Activated CD8-positive, alpha-beta memory T cell treated with anti-CD3 and anti-CD28 coated beads, Interleukin-2, amount 50 U/mL, for 1 hour (primary cell): ENCODE measurements around the gene MARK2.
A peak's percentile ranks its signal among the peaks of the same experiment; 100 is the strongest.
"Not testable (repeated sequence)": the region's sequence is repeated elsewhere in the genome, so short reads cannot be mapped to it uniquely, and the experiment has no call there.

Experiments
- DNase-seq: peaks from one replicate; pipeline ENCODE4 v3.0.0-alpha.2; 2020; ENCODE audit errors: extremely low read depth

Gene MARK2

DNA sequence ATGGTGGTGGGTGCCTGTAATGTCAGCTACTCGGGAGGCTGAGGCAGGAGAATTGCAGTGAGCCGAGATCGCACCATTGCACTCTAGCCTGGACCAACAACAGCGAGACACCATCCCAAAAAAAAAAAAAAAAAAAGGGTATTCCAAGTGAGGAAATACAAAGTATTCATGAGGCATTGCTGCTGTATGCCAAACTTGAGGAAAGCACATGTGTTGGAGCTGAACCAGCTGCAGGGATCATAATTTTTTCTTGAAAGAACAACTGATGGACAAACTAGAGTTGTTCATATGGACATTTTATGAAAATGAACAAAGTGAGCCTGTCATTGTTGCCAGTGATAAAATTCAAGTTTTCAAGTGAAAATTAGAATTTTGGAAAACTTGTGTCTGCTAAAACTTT lies 15.8 kb downstream of the MARK2 start:
- no peak for DNase-seq

- DNase-seq = no peak
Measured at GRCh38 chr11:63855975-63856374, 17.1 kb downstream of the MARK2 start.

DNA sequence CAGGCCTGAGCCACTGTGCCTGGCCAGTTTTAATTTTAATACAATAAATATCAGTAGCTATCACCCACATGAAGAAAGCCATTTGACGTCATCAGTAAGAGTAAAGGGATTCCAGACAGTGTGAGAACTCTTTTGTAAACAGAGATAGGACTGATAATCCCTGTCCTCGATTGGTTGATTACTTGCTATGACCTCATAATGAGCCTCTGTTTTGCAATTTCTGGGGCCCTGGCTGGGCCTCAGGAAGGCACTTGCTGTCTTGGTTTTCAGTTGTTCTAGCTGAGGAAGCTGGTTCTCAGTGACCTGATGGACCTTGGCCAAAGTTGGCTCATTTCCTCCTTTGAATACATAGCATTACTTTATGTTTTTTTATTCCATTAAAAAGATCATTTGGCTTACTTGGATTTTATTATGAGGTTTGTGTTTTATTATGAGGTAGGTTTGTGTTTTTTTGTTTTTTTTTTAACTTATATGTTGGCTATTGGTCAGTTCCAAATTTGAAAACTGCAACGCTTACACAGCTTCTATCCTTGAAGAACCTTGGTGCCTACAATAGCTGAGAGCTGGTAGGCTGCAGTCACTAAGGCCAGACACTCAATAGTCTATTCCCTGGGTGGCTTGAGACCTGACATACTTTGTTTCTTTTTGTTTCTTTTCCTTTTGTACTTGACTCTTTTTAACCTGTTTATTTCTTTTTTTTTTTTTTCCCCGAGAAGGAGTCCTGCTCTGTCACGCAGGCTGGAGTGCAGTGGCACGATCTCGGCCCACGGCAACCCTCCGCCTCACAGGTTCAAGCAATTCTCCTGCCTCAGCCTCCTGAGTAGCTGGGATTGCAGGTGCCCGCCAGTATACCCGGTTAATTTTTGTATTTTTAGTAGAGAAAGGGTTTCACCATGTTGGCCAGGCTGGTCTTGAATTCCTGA lies 20.0 kb downstream of the MARK2 start:
- DNase-seq = no peak

GRCh38 chr11:63862923-63863322 lies 24.0 kb downstream of the MARK2 start:
- no peak for DNase-seq

- DNase-seq = not testable (repeated sequence)
Measured at GRCh38 chr11:63863620-63864019, 24.7 kb downstream of the MARK2 start.

DNA sequence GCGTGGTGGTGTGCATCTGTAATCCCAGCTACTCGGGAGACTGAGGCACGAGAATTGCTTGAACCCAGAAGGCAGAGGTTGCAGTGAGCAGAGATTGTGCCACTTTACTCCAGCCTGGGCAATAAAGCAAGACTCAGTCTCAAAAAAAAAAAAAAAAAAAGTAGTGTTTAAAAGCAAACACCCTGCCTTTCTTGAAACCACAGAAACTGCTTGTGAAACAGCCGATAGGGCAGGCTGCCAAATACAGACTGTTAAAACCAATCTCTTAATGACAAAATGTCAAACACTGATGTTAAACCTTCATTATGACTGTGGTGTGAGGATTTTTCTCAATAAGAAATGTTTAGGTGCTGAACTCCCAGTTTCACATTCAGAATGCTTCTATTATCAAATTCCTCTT lies 27.3 kb downstream of the MARK2 start:
- peak; percentile 56 for DNase-seq

GRCh38 chr11:63867511-63867910 lies 28.6 kb downstream of the MARK2 start:
- DNase-seq = no peak

DNA sequence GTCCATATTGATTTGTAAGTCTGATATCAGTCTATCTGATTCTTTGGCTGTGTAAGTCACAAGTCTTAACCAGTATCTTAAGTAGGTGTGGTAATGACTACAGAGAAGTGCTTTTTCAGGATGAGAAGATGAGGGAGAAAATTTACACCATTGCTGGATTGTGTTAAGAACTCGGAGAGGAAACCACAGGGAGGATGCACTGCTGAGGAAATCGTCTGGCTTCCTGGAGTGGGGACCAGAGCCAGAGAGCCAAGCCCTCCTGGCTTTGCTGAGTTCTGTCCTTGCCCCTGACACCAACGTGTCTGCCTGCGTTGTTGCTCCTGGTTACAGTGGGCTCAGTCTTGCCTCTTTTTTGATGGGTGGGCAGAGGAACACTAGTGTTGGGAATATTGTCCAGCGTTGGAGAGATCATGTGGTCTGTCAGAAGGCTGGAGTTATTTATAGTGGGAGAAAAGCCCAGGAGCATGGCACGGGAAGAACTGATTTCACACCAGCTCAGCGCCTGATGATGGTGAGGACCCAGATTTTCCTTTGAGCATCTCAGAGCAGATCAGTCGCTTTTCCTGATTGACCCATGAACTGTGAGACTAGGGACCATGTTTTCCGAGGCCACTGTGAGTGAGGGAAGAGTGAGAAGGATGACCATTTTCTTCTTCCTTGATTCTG lies 29.6 kb downstream of the MARK2 start:
- no peak for DNase-seq

DNA sequence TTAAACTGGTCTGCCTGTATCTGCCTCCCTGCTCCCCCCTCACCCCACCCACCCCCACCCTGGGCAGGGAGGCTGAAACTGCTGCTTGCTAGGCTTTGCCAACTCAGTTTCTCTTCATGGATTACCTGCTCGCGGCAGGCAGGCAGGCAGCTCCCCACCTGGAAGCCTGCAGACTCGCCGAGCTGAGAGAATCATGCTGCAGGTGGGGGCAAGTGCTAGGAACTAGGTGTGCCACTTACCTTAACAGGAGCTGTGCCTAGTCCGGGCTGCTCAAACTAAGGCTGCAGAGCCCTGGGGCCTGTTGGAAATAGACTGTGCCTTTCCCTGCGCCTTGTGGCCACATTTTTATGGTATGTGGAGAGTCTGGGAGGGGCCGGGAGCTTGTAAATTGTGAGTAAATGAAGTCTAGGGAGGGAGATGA lies 30.3 kb downstream of the MARK2 start:
- no peak for DNase-seq

GRCh38 chr11:63869683-63870082 lies 30.8 kb downstream of the MARK2 start:
- DNase-seq = no peak

- DNase-seq = no peak
Measured at GRCh38 chr11:63870351-63871140, 31.6 kb downstream of the MARK2 start.

DNA sequence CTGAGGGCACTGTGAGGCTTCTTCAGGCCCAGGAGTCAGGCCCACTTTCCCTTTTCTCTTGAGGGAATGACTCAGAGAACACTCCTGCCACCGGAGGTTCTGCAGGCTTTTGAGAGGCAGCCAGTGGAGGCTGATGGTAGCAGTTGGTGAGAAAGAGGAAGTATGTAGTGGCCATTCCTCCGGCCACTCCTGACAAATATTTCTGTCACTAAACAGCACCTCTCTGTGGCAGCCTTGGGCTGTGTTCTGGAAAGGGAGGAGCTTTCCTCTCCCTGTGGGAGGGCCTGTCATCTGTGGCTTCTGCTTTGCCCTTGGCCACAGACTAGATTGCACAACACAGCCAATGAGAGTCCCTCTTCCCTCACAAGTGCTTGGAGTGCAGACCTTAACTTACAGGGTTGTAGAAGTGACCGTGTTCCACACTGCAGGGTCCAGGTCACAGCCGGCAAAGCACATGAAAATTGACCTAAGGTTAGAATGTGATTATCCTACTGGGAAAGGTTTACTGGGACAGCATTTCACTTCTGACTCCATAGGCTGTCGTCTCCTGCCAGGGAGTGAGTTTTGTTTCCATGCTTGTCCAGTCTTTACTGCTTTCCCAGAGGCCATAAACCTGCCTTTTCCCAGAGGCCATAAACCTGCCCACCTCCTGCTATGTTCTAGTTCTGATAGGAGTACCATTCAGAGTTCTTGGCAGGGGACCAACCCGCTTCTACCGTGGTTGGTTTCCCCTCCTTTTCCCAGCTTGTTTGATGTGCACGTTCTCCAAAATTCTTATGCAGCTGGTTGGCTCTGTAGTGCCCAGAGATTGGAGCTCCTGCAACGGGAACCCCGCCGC lies 33.3 kb downstream of the MARK2 start:
- DNase-seq = no peak

DNA sequence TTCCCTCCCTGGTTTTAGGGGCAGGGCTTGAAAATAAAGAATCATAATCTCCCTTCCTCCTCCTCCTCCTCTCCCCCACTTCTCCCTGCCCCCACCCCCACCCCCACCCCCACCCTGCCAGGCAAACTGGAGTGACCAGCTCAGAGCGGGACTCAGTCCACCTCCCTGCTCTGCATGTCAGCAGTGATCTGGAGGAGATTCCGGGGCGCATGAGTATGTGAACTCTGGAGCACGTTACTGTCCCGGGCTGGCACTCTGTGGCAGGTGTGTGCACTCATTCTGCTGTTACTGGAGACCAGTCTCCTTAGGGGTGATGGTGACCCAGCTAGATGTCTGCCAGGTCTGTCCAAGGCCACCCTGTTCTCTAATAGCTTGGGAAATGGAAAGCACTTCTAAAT lies 33.9 kb downstream of the MARK2 start:
- no peak for DNase-seq

DNA sequence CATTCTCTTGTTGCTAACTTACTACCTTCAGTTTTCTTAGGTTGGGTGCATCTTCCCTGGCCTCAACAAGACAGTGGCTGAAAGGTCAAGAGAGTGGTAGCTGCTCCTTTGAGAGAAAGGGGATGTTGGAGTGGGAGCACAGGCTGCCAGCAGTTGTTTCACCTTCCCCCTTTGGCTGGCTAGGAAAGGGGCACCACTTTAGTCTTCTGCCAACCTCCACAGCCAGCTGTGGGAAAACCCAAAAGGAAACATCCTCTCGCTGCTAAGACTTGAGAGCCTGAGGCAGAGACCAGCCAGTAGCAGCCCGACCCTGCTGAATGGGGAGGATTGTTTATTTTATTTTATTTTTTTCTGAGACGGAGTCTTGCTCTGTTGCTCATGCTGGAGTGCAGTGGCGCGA lies 34.4 kb downstream of the MARK2 start:
- DNase-seq = no peak

DNA sequence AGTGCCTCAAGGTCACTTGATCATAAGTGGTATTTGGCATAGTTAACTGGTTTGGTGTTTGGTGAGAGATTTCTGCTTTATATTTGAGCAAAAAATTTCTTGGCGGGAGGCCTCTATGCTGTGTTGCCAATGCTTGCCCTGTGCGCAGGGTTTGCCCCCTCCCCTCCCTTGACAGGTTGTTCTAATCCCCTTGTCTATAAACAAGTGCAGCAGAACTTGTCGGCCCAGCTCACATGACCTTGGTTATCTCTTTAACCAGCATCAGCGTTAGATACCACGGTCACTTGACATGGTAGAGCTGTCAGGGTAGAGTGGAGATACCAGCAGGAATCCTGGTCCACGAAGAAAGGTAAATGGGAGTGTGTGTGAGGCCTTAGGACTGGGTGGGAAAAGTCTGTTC lies 35.6 kb downstream of the MARK2 start:
- no peak for DNase-seq

- DNase-seq = no peak
Measured at GRCh38 chr11:63875506-63876065, 36.7 kb downstream of the MARK2 start.

DNA sequence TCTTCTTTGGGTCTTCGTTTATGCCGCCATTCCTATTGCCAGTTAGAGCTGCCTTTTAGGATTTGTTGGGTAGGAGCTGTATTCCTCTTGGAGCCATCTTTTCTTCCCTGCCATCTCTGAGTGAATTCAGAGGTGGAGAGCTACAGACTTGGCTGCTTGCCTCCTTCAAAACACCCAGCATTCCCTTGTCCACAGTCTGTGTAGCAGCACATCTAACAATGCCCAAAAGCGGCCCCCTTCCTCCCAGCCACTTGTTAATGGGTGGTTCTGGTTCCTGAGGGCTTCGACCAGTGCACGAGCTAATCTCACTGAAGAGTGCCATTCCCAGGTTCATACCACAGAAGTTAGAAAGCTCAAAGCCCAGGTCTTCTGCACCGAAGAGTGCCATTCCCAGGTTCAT lies 37.7 kb downstream of the MARK2 start:
- DNase-seq = no peak

DNA sequence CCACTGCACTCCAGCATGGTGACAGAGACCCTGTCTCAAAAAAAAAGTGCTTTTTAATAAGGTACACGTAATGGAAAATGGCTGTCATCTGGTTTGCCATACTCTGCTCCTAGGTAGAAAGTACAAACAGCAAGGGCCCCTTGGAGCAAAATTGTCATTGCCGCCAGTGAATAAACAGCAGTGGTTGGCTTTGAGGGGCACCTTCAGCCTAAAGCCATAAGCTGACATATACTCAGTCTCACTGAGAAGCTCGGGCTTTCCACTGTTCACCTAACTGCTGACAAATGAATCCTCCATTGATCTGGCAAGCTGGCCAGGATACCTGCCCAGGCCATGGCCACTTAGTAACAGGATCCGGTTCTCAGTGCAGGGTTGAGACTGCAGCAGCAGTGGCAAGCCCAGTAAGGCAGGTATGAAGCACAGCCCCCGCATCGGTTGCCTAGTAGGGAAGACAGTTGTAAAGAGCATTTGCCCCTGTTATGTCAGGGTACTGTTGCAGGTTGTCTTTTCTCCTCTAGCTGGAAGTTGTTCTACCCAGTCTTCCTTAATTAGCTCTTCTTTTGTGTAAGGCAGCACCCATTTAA lies 38.8 kb downstream of the MARK2 start:
- no peak for DNase-seq

GRCh38 chr11:63879598-63880402 lies 40.9 kb downstream of the MARK2 start:
- no peak for DNase-seq

- DNase-seq = no peak
Measured at GRCh38 chr11:63880403-63880790, 41.5 kb downstream of the MARK2 start.
